BJ (cell line): ENCODE data around the gene PDCL2. TPM values are rescaled to one million over a fixed set of nuclear protein-coding genes. Genes with fewer than 3 reads are reported as not detected.

ENCODE experiments used
- CTCF ChIA-PET: fragments of 350-600 bp; formaldehyde crosslinking; extraction: SDS; loops from one replicate; lab custom pipeline; 2021; ENCODE audit warnings: antibody characterized with exemption, inconsistent platforms; lab: Yijun Ruan, JAX
- POLR2A ChIA-PET: fragments of 300-600 bp; sonication (Branson Sonifier 250); formaldehyde crosslinking; extraction: SDS; loops from one replicate; lab custom pipeline; 2021; ENCODE audit warnings: antibody characterized with exemption; lab: Charles Lee
- DNase-seq: peaks from one replicate; pipeline ENCODE4 v3.0.0-alpha.2; 2011; ENCODE audit warnings: low read depth
- H3K27me3 ChIP-seq: 2 replicates; pipeline ENCODE4 v1.6.0; 2011; ENCODE audit warnings: low read length; ENCODE audit not compliant: control insufficient read depth, insufficient read depth
- H3K36me3 ChIP-seq: 2 replicates; pipeline ENCODE4 v1.5.1; 2011; ENCODE audit warnings: low read length; ENCODE audit not compliant: control insufficient read depth, insufficient read depth
- H3K4me3 ChIP-seq: 2 replicates; pipeline ENCODE4 v1.5.1; 2011; ENCODE audit warnings: low read depth, mild to moderate bottlenecking, control low read depth, low read length
- polyA plus RNA-seq: library from polyadenylated mRNA; depleted of rRNA; stranded (reverse); fragments of >200 nt; gene quantifications from 2 replicates; pipeline ENCODE4 v1.2.3, GENCODE V29; 2011
- TF ChIP-seq, protein P1 (sequence below): IDR thresholded peaks from 2 replicates; pipeline ENCODE4 v1.5.1; 2011; ENCODE audit warnings: low read depth, mild to moderate bottlenecking, control low read depth, inconsistent platforms, low read length, moderate library complexity; ENCODE audit not compliant: insufficient read depth

The PDCL2 gene
- polyA plus RNA-seq, 1 experiment, result not detected

DNA sequence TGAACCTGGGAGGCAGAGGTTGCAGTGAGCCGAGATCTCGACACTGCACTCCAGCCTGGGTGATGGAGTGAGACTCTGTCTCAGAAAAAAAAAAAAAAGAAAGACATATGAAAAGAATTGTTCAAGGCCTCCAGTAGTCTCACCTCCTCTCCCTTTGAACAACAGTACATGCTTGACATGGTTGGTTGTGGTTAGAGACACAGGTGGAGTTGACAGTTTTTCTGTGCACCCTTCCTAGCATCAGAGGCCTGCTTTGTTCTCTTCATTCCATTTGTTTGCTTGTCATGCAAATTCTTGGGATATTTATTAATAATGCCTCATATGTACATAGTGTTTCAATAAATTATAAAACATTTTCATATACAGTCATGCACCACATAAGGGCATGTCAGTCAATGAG, 18.3 kb upstream of the PDCL2 start:
- H3K4me3 ChIP-seq, result no peak overlapping the region
- DNase-seq, result no peak
- POLR2A ChIA-PET, result no interaction called here
- CTCF ChIA-PET, result no interaction called here
- H3K36me3 ChIP-seq, result no peaks in the 10 kb centered on the region
- no peaks in the 10 kb centered on the region for H3K27me3 ChIP-seq
- TF ChIP-seq, protein P1, sequence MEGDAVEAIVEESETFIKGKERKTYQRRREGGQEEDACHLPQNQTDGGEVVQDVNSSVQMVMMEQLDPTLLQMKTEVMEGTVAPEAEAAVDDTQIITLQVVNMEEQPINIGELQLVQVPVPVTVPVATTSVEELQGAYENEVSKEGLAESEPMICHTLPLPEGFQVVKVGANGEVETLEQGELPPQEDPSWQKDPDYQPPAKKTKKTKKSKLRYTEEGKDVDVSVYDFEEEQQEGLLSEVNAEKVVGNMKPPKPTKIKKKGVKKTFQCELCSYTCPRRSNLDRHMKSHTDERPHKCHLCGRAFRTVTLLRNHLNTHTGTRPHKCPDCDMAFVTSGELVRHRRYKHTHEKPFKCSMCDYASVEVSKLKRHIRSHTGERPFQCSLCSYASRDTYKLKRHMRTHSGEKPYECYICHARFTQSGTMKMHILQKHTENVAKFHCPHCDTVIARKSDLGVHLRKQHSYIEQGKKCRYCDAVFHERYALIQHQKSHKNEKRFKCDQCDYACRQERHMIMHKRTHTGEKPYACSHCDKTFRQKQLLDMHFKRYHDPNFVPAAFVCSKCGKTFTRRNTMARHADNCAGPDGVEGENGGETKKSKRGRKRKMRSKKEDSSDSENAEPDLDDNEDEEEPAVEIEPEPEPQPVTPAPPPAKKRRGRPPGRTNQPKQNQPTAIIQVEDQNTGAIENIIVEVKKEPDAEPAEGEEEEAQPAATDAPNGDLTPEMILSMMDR, result no peak

DNA sequence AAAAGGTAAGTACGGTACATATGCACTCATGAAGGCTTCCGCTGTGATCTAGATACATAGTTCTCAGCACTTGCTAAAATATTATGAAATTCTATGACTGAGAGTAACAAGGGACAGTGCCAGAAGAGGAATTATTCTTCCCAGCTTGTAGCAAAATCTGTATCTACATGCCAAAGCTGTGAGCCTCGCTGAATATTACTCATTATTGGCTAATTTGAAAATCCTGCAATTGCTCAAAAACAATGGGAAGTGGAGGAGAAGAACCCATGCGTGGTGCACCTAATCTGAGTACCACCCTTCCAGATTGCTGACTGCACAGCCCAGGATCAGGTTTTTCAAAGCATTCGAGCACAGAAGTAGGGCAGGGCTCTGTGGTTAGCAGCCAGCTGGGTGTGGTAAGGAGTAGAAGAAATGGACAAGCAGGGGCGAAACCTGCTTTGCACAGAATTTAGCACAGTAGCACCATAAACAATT, 17.4 kb upstream of the PDCL2 start:
- no peak for DNase-seq
- POLR2A ChIA-PET, result no interaction called here
- no peak overlapping the region for H3K4me3 ChIP-seq
- TF ChIP-seq, protein P1, result no peak
- no peaks in the 10 kb centered on the region for H3K27me3 ChIP-seq
- H3K36me3 ChIP-seq, result no peaks in the 10 kb centered on the region
- CTCF ChIA-PET, result interaction anchor here (0.6 kb wide), 1 partner anchor 28 kb away, joined by 3 read pairs; no protein-coding TSS in a partner anchor

DNA sequence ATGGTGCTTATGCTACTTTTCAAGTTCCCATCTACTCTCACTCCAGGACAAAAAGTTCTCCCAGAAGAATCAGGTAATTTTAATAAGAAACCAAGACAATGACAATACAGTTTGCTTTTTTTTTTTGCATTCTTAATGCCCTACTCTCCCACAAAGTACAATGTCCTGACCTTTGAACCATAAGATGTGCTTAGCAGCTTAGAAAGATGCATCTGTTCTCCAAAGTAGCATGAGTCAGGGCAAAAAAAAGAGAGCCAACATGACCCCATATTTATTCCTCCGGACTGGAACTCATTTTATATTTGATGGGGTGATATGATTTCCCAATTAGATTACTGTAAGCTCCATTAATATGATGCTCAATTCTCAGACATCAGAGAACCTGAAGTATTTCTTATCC, 16.5 kb upstream of the PDCL2 start:
- TF ChIP-seq, protein P1, result no peak
- Histone ChIP-seq H3K36me3 (no peaks in the 10 kb centered on the region), H3K27me3 (no peaks in the 10 kb centered on the region), H3K4me3 (no peak overlapping the region)
- ChIA-PET CTCF (no interaction called here), POLR2A (no interaction called here)
- DNase-seq, result no peak

DNA sequence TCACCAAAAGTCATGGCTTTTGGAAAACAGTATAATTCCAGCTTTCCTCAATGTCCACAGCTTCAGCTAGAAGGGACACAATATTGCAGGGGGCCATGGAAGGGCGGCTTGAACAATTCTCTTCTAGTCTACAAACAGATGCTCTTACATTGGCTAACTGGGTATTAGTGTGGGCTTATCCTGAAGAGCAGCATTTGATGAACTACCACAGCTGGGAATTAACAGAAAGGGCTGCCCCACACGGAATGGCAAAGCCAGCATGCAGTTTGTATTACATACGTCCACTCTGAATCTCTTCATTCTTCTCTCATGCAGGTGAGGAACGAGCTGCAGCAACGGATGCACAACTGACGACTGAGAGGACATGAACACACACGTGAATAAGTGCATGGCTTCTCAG, 13.0 kb upstream of the PDCL2 start:
- H3K4me3 ChIP-seq, result no peak overlapping the region
- H3K27me3 ChIP-seq, result no peaks in the 10 kb centered on the region
- TF ChIP-seq, protein P1, result no peak
- ChIA-PET CTCF (interaction anchor here (1.3 kb wide), 1 partner anchor 9 kb away, joined by 4 read pairs; no protein-coding TSS in a partner anchor), POLR2A (no interaction called here)
- DNase-seq, result no peak
- H3K36me3 ChIP-seq, result no peaks in the 10 kb centered on the region

DNA sequence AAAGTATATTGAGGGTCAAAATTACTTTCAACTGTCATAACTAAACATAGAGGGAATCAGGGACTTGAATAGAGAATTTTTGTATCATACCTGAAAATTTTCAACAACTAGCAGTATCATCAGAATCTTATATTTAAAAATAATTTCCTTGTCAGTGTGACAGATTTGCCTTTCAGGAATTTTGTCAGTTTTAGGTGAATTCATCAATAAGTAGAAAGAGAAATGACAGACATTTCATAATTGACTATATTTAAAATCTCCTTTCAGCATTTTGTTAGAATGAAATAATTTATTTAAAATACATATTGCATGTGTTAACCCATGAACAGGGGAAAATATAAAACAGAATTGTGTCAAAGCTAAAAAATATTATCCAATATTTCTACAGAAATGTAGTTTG, 8.6 kb upstream of the PDCL2 start:
- no peak for DNase-seq
- ChIA-PET CTCF (no interaction called here), POLR2A (no interaction called here)
- Histone ChIP-seq H3K4me3 (no peak overlapping the region), H3K36me3 (no peaks in the 10 kb centered on the region), H3K27me3 (no peaks in the 10 kb centered on the region)
- TF ChIP-seq, protein P1, result no peak
